ENCODE data around the gene FBXO7. TPM values are rescaled to one million over a fixed set of nuclear protein-coding genes. Genes with fewer than 3 reads are reported as not detected.

Gene FBXO7
- total RNA-seq, result 47.8 and 52.8 TPM in 2 replicates

DNA sequence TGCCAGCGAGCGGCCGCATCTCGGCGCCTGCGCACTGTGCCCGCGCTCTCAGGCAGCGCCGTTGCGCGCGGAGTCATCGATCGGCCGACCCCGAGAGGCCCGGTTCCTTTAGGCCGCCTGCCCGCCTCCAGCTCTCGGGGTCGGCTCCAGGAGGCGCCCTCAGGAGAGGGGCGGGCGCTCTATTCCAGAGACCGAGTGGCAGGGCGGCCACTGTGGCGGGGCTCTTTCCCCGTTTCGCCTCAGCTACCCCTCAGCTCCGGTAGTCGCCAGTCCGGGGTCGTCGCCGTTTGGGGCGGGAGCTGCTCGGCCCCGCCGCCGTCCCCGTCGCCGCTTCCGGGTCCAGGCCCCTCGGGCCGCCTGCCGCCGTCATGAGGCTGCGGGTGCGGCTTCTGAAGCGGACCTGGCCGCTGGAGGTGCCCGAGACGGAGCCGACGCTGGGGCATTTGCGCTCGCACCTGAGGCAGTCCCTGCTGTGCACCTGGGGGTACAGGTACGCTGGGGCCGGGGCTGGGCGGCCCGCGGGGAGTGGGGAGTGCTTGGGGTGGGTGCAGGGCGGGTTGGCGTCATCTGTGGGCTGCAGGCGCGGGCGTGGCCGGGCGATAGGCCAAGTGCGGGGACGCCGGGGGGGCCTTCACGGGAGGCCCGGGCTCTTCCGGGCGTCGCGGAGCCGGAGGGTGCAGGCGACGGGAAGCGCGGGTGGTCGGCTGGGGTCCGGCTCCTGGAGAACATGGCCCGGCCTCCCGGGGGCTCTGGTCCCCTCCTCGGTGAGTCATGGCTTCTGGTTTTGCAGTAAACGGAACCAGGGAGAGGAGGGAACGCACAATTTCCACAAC is at the start of gene FBXO7:
TSS of gene FBXO7 (plus strand) at position 177 of the 833 bp plus-strand sequence. CDS start at position 369, 192 bp downstream.

Other genes with a start within 250 kb of the FBXO7 start
- gene SLC5A4, start 219.5 kb upstream of the FBXO7 start, total RNA-seq, result not detected in 2 replicates
- gene RFPL3, start 116.9 kb upstream of the FBXO7 start, total RNA-seq, result not detected in 2 replicates
- 133 and 137 TPM in 2 replicates for gene RTCB, start 62.6 kb upstream of the FBXO7 start, total RNA-seq
- not detected in 2 replicates for gene BPIFC, start 10.4 kb upstream of the FBXO7 start, total RNA-seq